HG03064 (cell line): ENCODE data around the gene SATB1.
"Not testable (repeated sequence)": the region's sequence is repeated elsewhere in the genome, so short reads cannot be mapped to it uniquely, and the experiment has no call there.

ENCODE experiments used
- ATAC-seq: cut with Tn5 transposase; IDR thresholded peaks from one replicate; pipeline ENCODE4 v1.9.1; 2021; ENCODE audit warnings: low read depth; ENCODE audit not compliant: unreplicated experiment

The SATB1 gene

GRCh38 chr3:18424729-18425640 is at the start of gene SATB1:
TSS of gene SATB1 (minus strand) at chr3:18425339. CDS start at chr3:18420967, 4,372 bp downstream.
- peak; percentile 47 for ATAC-seq

- no peak for ATAC-seq
Observed at GRCh38 chr3:18474202-18474601, 49.1 kb upstream of the SATB1 start.

- ATAC-seq, result no peak
Observed at GRCh38 chr3:18469775-18470174, 44.6 kb upstream of the SATB1 start.

GRCh38 chr3:18466136-18466535 is 41.0 kb upstream of the SATB1 start:
- no peak for ATAC-seq

GRCh38 chr3:18454766-18455165 is 29.6 kb upstream of the SATB1 start:
- no peak for ATAC-seq

GRCh38 chr3:18449618-18450017 is 24.5 kb upstream of the SATB1 start:
- not testable (repeated sequence) for ATAC-seq

GRCh38 chr3:18447720-18448119 is 22.6 kb upstream of the SATB1 start:
- no peak for ATAC-seq

- ATAC-seq, result no peak
Observed at GRCh38 chr3:18446149-18446825, 21.1 kb upstream of the SATB1 start.

- no peak for ATAC-seq
Observed at GRCh38 chr3:18445401-18446148, 20.4 kb upstream of the SATB1 start.

- peak; percentile 87 for ATAC-seq
Observed at GRCh38 chr3:18444595-18445400, 19.7 kb upstream of the SATB1 start.

- no peak for ATAC-seq
Observed at GRCh38 chr3:18443665-18444594, 18.8 kb upstream of the SATB1 start.

- ATAC-seq, result no peak
Observed at GRCh38 chr3:18442756-18443664, 17.9 kb upstream of the SATB1 start.

GRCh38 chr3:18441551-18441950 is 16.4 kb upstream of the SATB1 start:
- no peak for ATAC-seq

GRCh38 chr3:18440066-18440722 is 15.1 kb upstream of the SATB1 start:
- no peak for ATAC-seq

GRCh38 chr3:18439281-18439680 is 14.1 kb upstream of the SATB1 start:
- ATAC-seq, result no peak

GRCh38 chr3:18438586-18438985 is 13.4 kb upstream of the SATB1 start:
- ATAC-seq, result no peak

- ATAC-seq, result no peak
Observed at GRCh38 chr3:18436213-18436612, 11.1 kb upstream of the SATB1 start.

- no peak for ATAC-seq
Observed at GRCh38 chr3:18434711-18435110, 9.6 kb upstream of the SATB1 start.
